ENCODE results near the gene MKNK1. TPM values are rescaled to one million over a fixed set of nuclear protein-coding genes. Genes with fewer than 3 reads are reported as not detected.

The MKNK1 gene
- total RNA-seq, 1 donor from 2014 or later = 16.8 TPM

- Histone ChIP-seq H3K27me3 (ENCODE audit: control insufficient read depth, insufficient read depth, low read length) (peaks cover 26% of the 10 kb centered on the region), H3K4me3 (ENCODE audit: low read depth, low read length) (no peak overlapping the region), H3K36me3 (ENCODE audit: control insufficient read depth, insufficient read depth, low read length) (no peaks in the 10 kb centered on the region)
- FAIRE-seq (no peak), DNase-seq (ENCODE audit: low read depth) (no peak)
- no peak for TF ChIP-seq CTCF (IDR thresholded peaks at IDR 0.05; ENCODE audit: insufficient read depth, low read length, severe bottlenecking)
Observed at GRCh38 chr1:46545784-46546183, 58.3 kb downstream of the MKNK1 start.

GRCh38 chr1:46544561-46545240 is 59.4 kb downstream of the MKNK1 start:
- no peaks in the 10 kb centered on the region for H3K36me3 ChIP-seq (ENCODE audit: control insufficient read depth, insufficient read depth, low read length)
- no peak overlapping the region for H3K4me3 ChIP-seq (ENCODE audit: low read depth, low read length)
- TF ChIP-seq CTCF (IDR thresholded peaks at IDR 0.05; ENCODE audit: insufficient read depth, low read length, severe bottlenecking) = no peak
- no peak for DNase-seq (ENCODE audit: low read depth)
- peak; percentile 83 for FAIRE-seq
- H3K27me3 ChIP-seq (ENCODE audit: control insufficient read depth, insufficient read depth, low read length) = peaks cover 26% of the 10 kb centered on the region

GRCh38 chr1:46543761-46544560 is 60.1 kb downstream of the MKNK1 start:
- TF ChIP-seq CTCF (IDR thresholded peaks at IDR 0.05; ENCODE audit: insufficient read depth, low read length, severe bottlenecking) = no peak
- no peak overlapping the region for H3K4me3 ChIP-seq (ENCODE audit: low read depth, low read length)
- no peaks in the 10 kb centered on the region for H3K36me3 ChIP-seq (ENCODE audit: control insufficient read depth, insufficient read depth, low read length)
- H3K27me3 ChIP-seq (ENCODE audit: control insufficient read depth, insufficient read depth, low read length) = peaks cover 26% of the 10 kb centered on the region
- FAIRE-seq (no peak), DNase-seq (ENCODE audit: low read depth) (no peak)

- DNase-seq (ENCODE audit: low read depth) = no peak
- TF ChIP-seq CTCF (IDR thresholded peaks at IDR 0.05; ENCODE audit: insufficient read depth, low read length, severe bottlenecking) = no peak
- no peaks in the 10 kb centered on the region for H3K36me3 ChIP-seq (ENCODE audit: control insufficient read depth, insufficient read depth, low read length)
- FAIRE-seq = no peak
- H3K27me3 ChIP-seq (ENCODE audit: control insufficient read depth, insufficient read depth, low read length) = peaks cover 26% of the 10 kb centered on the region
- H3K4me3 ChIP-seq (ENCODE audit: low read depth, low read length) = no peak overlapping the region
Observed at GRCh38 chr1:46543382-46543760, 60.7 kb downstream of the MKNK1 start.

- TF ChIP-seq CTCF (IDR thresholded peaks at IDR 0.05; ENCODE audit: insufficient read depth, low read length, severe bottlenecking) = no peak
- DNase-seq (ENCODE audit: low read depth) (peak; percentile 74), FAIRE-seq (peak; percentile 86)
- Histone ChIP-seq H3K36me3 (ENCODE audit: control insufficient read depth, insufficient read depth, low read length) (no peaks in the 10 kb centered on the region), H3K27me3 (ENCODE audit: control insufficient read depth, insufficient read depth, low read length) (peaks cover 18% of the 10 kb centered on the region), H3K4me3 (ENCODE audit: low read depth, low read length) (no peak overlapping the region)
Observed at GRCh38 chr1:46539972-46540371, 64.1 kb downstream of the MKNK1 start.
